ENCODE data around the gene ITGB2.
A peak's percentile ranks its signal among the peaks of the same experiment; 100 is the strongest.
"Not testable (repeated sequence)": the region's sequence is repeated elsewhere in the genome, so short reads cannot be mapped to it uniquely, and the experiment has no call there.

The ITGB2 gene

GRCh38 chr21:44912506-44913412, 7.9 kb downstream of the ITGB2 start:
- not testable (repeated sequence) for H3K27ac ChIP-seq (replicated peaks; ENCODE audit: low read length); H3K4ac ChIP-seq (ENCODE audit: low read length); H2BK120ac ChIP-seq (ENCODE audit: low read depth, low read length); H4K91ac ChIP-seq (ENCODE audit: low read depth, low read length, poor library complexity); H2AFZ ChIP-seq (ENCODE audit: low read length); H2BK5ac ChIP-seq (ENCODE audit: low read length); H3K79me1 ChIP-seq (ENCODE audit: low read depth, low read length); H4K8ac ChIP-seq (ENCODE audit: low read depth, low read length); H3K4me2 ChIP-seq (ENCODE audit: insufficient read depth, low read length, poor library complexity, severe bottlenecking); H3K9me3 ChIP-seq (replicated peaks in 1 of 2; ENCODE audit: control insufficient read depth in 2 of 2, insufficient read depth in 1 of 2, low read depth in 1 of 2, low read length in 2 of 2); H3K9ac ChIP-seq (ENCODE audit: low read depth, low read length, poor library complexity); H3K4me1 ChIP-seq (ENCODE audit: control insufficient read depth in 2 of 2, insufficient read depth in 1 of 2, low read depth in 1 of 2, low read length in 2 of 2); DNase-seq (ENCODE audit: low spot score); H3K36me3 ChIP-seq (replicated peaks in 1 of 2; ENCODE audit: control insufficient read depth in 2 of 2, insufficient read depth in 2 of 2, low read length in 2 of 2); H3K4me3 ChIP-seq (ENCODE audit: low read length in 2 of 2)
- peak overlapping the region; percentile 78 for H3K18ac ChIP-seq (ENCODE audit: low read length)
- peak overlapping the region; percentile 36 for H2BK12ac ChIP-seq (ENCODE audit: low read length)
- H3K27me3 ChIP-seq (ENCODE audit: control insufficient read depth in 3 of 3, insufficient read depth in 3 of 3, low read depth in 1 of 3, low read length in 3 of 3), result peaks cover 2 to 60% (median 39%) of the 10 kb centered on the region in 3 experiments
- peak overlapping the region; percentile 68 for H3K23ac ChIP-seq (ENCODE audit: low read depth, low read length, poor library complexity)
- no CpG with 5 or more reads among the region's 25 CpGs for WGBS, 2 donors (ENCODE audit: extremely low coverage in 2 of 2, insufficient read length in 2 of 2, insufficient replicate concordance in 1 of 2)
- peak overlapping the region; percentile 89 for H2AK5ac ChIP-seq (ENCODE audit: low read depth, low read length)
- peak overlapping the region; percentile 8 for H3K14ac ChIP-seq (ENCODE audit: low read length)
- H2BK15ac ChIP-seq (ENCODE audit: low read length), result peak overlapping the region; percentile 84

- Histone ChIP-seq H3K14ac (ENCODE audit: low read length) (no peak overlapping the region), H2BK120ac (ENCODE audit: low read depth, low read length) (no peak overlapping the region), H3K27me3 (ENCODE audit: control insufficient read depth in 3 of 3, insufficient read depth in 3 of 3, low read depth in 1 of 3, low read length in 3 of 3) (peaks cover 2 to 60% (median 39%) of the 10 kb centered on the region in 3 experiments), H3K4me3 (ENCODE audit: low read length in 2 of 2) (no peak overlapping the region), H4K8ac (ENCODE audit: low read depth, low read length) (no peak overlapping the region), H3K27ac (replicated peaks; ENCODE audit: low read length) (no peak overlapping the region), H3K36me3 (replicated peaks in 1 of 2; ENCODE audit: control insufficient read depth in 2 of 2, insufficient read depth in 2 of 2, low read length in 2 of 2) (no peaks in the 10 kb centered on the region), H4K91ac (ENCODE audit: low read depth, low read length, poor library complexity) (no peak overlapping the region), H3K4me2 (ENCODE audit: insufficient read depth, low read length, poor library complexity, severe bottlenecking) (no peak overlapping the region), H3K23ac (ENCODE audit: low read depth, low read length, poor library complexity) (no peak overlapping the region), H3K9me3 (replicated peaks in 1 of 2; ENCODE audit: control insufficient read depth in 2 of 2, insufficient read depth in 1 of 2, low read depth in 1 of 2, low read length in 2 of 2) (no peaks in the 10 kb centered on the region), H2BK12ac (ENCODE audit: low read length) (no peak overlapping the region), H3K9ac (ENCODE audit: low read depth, low read length, poor library complexity) (no peak overlapping the region), H2BK5ac (ENCODE audit: low read length) (no peak overlapping the region), H3K79me1 (ENCODE audit: low read depth, low read length) (no peaks in the 10 kb centered on the region), H3K18ac (ENCODE audit: low read length) (peak overlapping the region; percentile 52), H2AK5ac (ENCODE audit: low read depth, low read length) (peak overlapping the region; percentile 83), H3K4me1 (ENCODE audit: control insufficient read depth in 2 of 2, insufficient read depth in 1 of 2, low read depth in 1 of 2, low read length in 2 of 2) (peaks cover 0 to 4% of the 10 kb centered on the region in 2 donors), H3K4ac (ENCODE audit: low read length) (no peak overlapping the region), H2AFZ (ENCODE audit: low read length) (no peak overlapping the region), H2BK15ac (ENCODE audit: low read length) (no peak overlapping the region)
- WGBS, 2 donors (ENCODE audit: extremely low coverage in 2 of 2, insufficient read length in 2 of 2, insufficient replicate concordance in 1 of 2), result no CpG with 5 or more reads among the region's 8 CpGs
- no peak for DNase-seq (ENCODE audit: low spot score)
Observed at GRCh38 chr21:44912158-44912473, 8.6 kb downstream of the ITGB2 start.

- Histone ChIP-seq H3K9me3 (replicated peaks in 1 of 2; ENCODE audit: control insufficient read depth in 2 of 2, insufficient read depth in 1 of 2, low read depth in 1 of 2, low read length in 2 of 2) (no peaks in the 10 kb centered on the region), H3K14ac (ENCODE audit: low read length) (no peak overlapping the region), H2AK5ac (ENCODE audit: low read depth, low read length) (peak overlapping the region; percentile 83), H2BK120ac (ENCODE audit: low read depth, low read length) (no peak overlapping the region), H3K4me3 (ENCODE audit: low read length in 2 of 2) (peak overlapping the region in 1 of 2 donors; percentile 7), H4K91ac (ENCODE audit: low read depth, low read length, poor library complexity) (no peak overlapping the region), H3K4me1 (ENCODE audit: control insufficient read depth in 2 of 2, insufficient read depth in 1 of 2, low read depth in 1 of 2, low read length in 2 of 2) (peaks cover 0 to 5% of the 10 kb centered on the region in 2 donors), H3K9ac (ENCODE audit: low read depth, low read length, poor library complexity) (no peak overlapping the region), H3K27me3 (ENCODE audit: control insufficient read depth in 3 of 3, insufficient read depth in 3 of 3, low read depth in 1 of 3, low read length in 3 of 3) (peaks cover 2 to 61% (median 43%) of the 10 kb centered on the region in 3 experiments), H2BK12ac (ENCODE audit: low read length) (no peak overlapping the region), H3K4ac (ENCODE audit: low read length) (no peak overlapping the region), H3K4me2 (ENCODE audit: insufficient read depth, low read length, poor library complexity, severe bottlenecking) (no peak overlapping the region), H3K27ac (replicated peaks; ENCODE audit: low read length) (no peak overlapping the region), H3K18ac (ENCODE audit: low read length) (peak overlapping the region; percentile 52), H2AFZ (ENCODE audit: low read length) (no peak overlapping the region), H3K36me3 (replicated peaks in 1 of 2; ENCODE audit: control insufficient read depth in 2 of 2, insufficient read depth in 2 of 2, low read length in 2 of 2) (no peaks in the 10 kb centered on the region), H3K79me1 (ENCODE audit: low read depth, low read length) (no peaks in the 10 kb centered on the region), H2BK15ac (ENCODE audit: low read length) (no peak overlapping the region), H4K8ac (ENCODE audit: low read depth, low read length) (peak overlapping the region; percentile 1), H2BK5ac (ENCODE audit: low read length) (no peak overlapping the region), H3K23ac (ENCODE audit: low read depth, low read length, poor library complexity) (peak overlapping the region; percentile 67)
- DNase-seq (ENCODE audit: low spot score), result no peak
- WGBS, 2 donors (ENCODE audit: extremely low coverage in 2 of 2, insufficient read length in 2 of 2, insufficient replicate concordance in 1 of 2), result no CpG with 5 or more reads among the region's 19 CpGs
Observed at GRCh38 chr21:44911384-44912157, 9.1 kb downstream of the ITGB2 start.

- H4K91ac ChIP-seq (ENCODE audit: low read depth, low read length, poor library complexity), result no peak overlapping the region
- H2BK5ac ChIP-seq (ENCODE audit: low read length), result no peak overlapping the region
- peaks cover 0 to 5% of the 10 kb centered on the region in 2 donors for H3K4me1 ChIP-seq (ENCODE audit: control insufficient read depth in 2 of 2, insufficient read depth in 1 of 2, low read depth in 1 of 2, low read length in 2 of 2)
- peak overlapping the region; percentile 89 for H3K23ac ChIP-seq (ENCODE audit: low read depth, low read length, poor library complexity)
- H2BK15ac ChIP-seq (ENCODE audit: low read length), result no peak overlapping the region
- H4K8ac ChIP-seq (ENCODE audit: low read depth, low read length), result peak overlapping the region; percentile 1
- H3K9me3 ChIP-seq (replicated peaks in 1 of 2; ENCODE audit: control insufficient read depth in 2 of 2, insufficient read depth in 1 of 2, low read depth in 1 of 2, low read length in 2 of 2), result no peaks in the 10 kb centered on the region
- H3K18ac ChIP-seq (ENCODE audit: low read length), result no peak overlapping the region
- no peak overlapping the region for H3K9ac ChIP-seq (ENCODE audit: low read depth, low read length, poor library complexity)
- no peaks in the 10 kb centered on the region for H3K79me1 ChIP-seq (ENCODE audit: low read depth, low read length)
- H3K36me3 ChIP-seq (replicated peaks in 1 of 2; ENCODE audit: control insufficient read depth in 2 of 2, insufficient read depth in 2 of 2, low read length in 2 of 2), result no peaks in the 10 kb centered on the region
- no peak overlapping the region for H3K14ac ChIP-seq (ENCODE audit: low read length)
- H3K4me3 ChIP-seq (ENCODE audit: low read length in 2 of 2), result peak overlapping the region in 1 of 2 donors; percentile 7
- H3K27me3 ChIP-seq (ENCODE audit: control insufficient read depth in 3 of 3, insufficient read depth in 3 of 3, low read depth in 1 of 3, low read length in 3 of 3), result peaks cover 0 to 65% (median 43%) of the 10 kb centered on the region in 3 experiments
- no peak overlapping the region for H3K4me2 ChIP-seq (ENCODE audit: insufficient read depth, low read length, poor library complexity, severe bottlenecking)
- no peak overlapping the region for H2AFZ ChIP-seq (ENCODE audit: low read length)
- no peak for DNase-seq (ENCODE audit: low spot score)
- H2AK5ac ChIP-seq (ENCODE audit: low read depth, low read length), result peak overlapping the region; percentile 33
- no peak overlapping the region for H3K27ac ChIP-seq (replicated peaks; ENCODE audit: low read length)
- no peak overlapping the region for H2BK120ac ChIP-seq (ENCODE audit: low read depth, low read length)
- no peak overlapping the region for H2BK12ac ChIP-seq (ENCODE audit: low read length)
- no CpG with 5 or more reads among the region's 10 CpGs for WGBS, 2 donors (ENCODE audit: extremely low coverage in 2 of 2, insufficient read length in 2 of 2, insufficient replicate concordance in 1 of 2)
- no peak overlapping the region for H3K4ac ChIP-seq (ENCODE audit: low read length)
Observed at GRCh38 chr21:44911068-44911383, 9.7 kb downstream of the ITGB2 start.
